22Rv1 (cell line): ENCODE measurements around the gene CAMKMT.
A peak's percentile ranks its signal among the peaks of the same experiment; 100 is the strongest.

Experiments
- H3K27ac ChIP-seq: fragments of 450-650 bp; 2 replicates; pipeline ENCODE4 v1.5.1; 2017
- CTCF ChIP-seq: fragments of 450-650 bp; IDR thresholded peaks from 2 replicates; pipeline ENCODE4 v1.5.1; 2017; ENCODE audit warnings: mild to moderate bottlenecking
- ZFX ChIP-seq: fragments of 450-650 bp; IDR thresholded peaks from 2 replicates; pipeline ENCODE4 v1.6.1; 2017; ENCODE audit warnings: antibody characterized with exemption, borderline replicate concordance

The CAMKMT gene

GRCh38 chr2:44462934-44463849 lies 101.4 kb downstream of the CAMKMT start:
- no peak overlapping the region for H3K27ac ChIP-seq
- no peak for TF ChIP-seq CTCF
- TF ChIP-seq ZFX: no peak

- no peak for TF ChIP-seq CTCF
- TF ChIP-seq ZFX: no peak
- no peak overlapping the region for H3K27ac ChIP-seq
These were observed 102.7 kb downstream of the CAMKMT start for GRCh38 chr2:44464437-44464836.

DNA sequence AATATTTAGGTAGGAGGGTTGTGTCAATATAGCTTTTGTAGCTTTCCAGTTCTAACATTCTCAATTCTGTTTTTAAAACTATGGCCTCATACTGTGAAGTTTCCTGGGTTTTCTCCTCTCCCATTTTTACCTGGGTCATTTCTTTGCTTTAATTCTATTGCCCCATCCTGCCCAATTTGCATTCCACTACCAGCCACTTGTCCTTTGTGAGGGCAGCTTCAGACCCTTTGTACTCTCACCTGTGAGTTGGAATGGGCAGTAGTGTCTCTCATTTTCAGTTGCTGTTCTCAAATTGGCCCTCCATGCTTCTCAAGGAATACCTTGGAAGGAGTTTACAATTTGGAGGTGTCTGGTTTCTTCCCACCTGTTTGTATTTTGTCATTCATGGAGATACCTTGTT lies 108.4 kb downstream of the CAMKMT start:
- no peak for TF ChIP-seq CTCF
- no peak for TF ChIP-seq ZFX
- no peak overlapping the region for H3K27ac ChIP-seq

- H3K27ac ChIP-seq: no peak overlapping the region
- TF ChIP-seq ZFX (no peak), CTCF (no peak)
These were observed 116.1 kb downstream of the CAMKMT start for GRCh38 chr2:44477657-44478414.

DNA sequence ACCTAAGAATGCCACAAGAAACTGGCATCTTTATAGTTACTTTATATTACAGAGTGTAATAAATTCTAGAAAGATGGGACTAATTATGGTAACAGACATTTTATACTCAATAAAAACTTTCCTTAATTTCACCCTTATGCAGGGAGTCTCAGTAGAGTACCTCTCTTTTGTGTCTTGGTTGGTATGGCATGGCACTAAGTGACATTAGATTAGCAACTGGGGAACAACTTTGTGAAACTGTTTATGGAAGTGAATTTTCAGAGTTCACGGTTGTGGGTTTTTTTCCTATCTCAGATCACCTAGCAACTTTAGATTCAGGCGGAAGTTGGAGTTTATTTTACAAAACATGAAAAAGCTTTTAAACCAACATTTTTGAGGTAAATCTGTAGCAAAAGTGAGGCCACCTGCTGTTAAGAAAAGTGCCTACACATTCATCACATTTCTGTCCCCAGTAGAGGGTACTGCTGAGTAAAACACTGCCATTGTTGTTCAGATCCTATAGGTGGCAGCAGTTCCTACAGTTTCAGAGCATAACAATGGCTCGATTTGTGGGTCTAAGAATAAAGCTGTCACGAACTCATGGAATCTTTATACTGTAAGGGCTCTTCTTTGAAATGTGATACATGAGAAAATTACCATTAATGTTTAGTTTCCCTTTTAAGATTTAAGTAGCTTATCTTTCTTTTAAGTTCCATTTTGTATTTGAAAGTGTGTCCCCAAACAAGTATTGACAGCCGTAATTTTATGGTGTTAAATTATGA lies 117.6 kb downstream of the CAMKMT start:
- TF ChIP-seq ZFX (no peak), CTCF (peak; percentile 89)
- no peak overlapping the region for H3K27ac ChIP-seq

DNA sequence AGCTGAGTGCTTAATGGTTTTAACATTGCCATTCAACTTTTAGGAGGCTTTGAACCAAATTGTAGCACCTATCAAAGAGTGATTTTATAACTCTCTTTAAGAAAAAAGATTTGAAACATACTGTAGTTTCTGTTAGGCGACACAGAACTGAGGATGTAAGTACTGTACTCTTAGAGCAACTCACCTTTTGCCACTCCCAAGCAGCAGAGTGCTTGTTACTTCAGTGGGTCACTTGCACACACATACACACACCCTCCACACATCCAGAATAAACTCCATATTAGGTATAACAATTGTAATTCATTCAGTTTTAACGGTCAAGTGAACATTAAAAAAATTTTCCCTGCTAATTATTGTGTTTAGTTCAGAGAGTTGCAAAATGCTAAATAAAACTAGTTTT lies 118.3 kb downstream of the CAMKMT start:
- no peak for TF ChIP-seq ZFX
- no peak for TF ChIP-seq CTCF
- H3K27ac ChIP-seq: no peak overlapping the region
